Effector memory CD8-positive, alpha-beta T cell (primary cell): ENCODE measurements around the gene FAM200C.

ENCODE experiments used
- ATAC-seq: fragments of 150-1000 bp; cut with Tn5 transposase; replicated peaks from 2 replicates; pipeline ENCODE4 v1.10.0; 2021; ENCODE audit warnings: mild to moderate bottlenecking, moderate library complexity
- DNase-seq, 3 experiments: peaks; one replicate each; pipeline ENCODE4 v3.0.0; 2021
- H3K27ac Mint-ChIP-seq, 2 donors: one replicate each; pipeline ENCODE4 v1.8.0; 2022; ENCODE audit warnings: mild to moderate bottlenecking in 2 of 2, mixed read lengths in 2 of 2, moderate library complexity in 2 of 2
- H3K27me3 Mint-ChIP-seq, 2 donors: one replicate each; pipeline ENCODE4 v1.8.0; 2022; ENCODE audit warnings: mixed read lengths in 2 of 2
- H3K36me3 Mint-ChIP-seq: one replicate; pipeline ENCODE4 v1.8.0; 2022; ENCODE audit warnings: mild to moderate bottlenecking, moderate library complexity, mixed read lengths; ENCODE audit not compliant: insufficient read depth
- H3K4me1 Mint-ChIP-seq, 2 donors: one replicate each; pipeline ENCODE4 v1.8.0; 2022; ENCODE audit warnings: low read depth in 2 of 2, mixed read lengths in 2 of 2
- H3K4me3 Mint-ChIP-seq, 2 donors: one replicate each; pipeline ENCODE4 v1.8.0; 2022; ENCODE audit warnings: mild to moderate bottlenecking in 2 of 2, mixed read lengths in 2 of 2, moderate library complexity in 2 of 2
- H3K9me3 Mint-ChIP-seq, 2 donors: one replicate each; pipeline ENCODE4 v1.8.0; 2022; ENCODE audit warnings: mixed read lengths in 2 of 2

The FAM200C gene

DNA sequence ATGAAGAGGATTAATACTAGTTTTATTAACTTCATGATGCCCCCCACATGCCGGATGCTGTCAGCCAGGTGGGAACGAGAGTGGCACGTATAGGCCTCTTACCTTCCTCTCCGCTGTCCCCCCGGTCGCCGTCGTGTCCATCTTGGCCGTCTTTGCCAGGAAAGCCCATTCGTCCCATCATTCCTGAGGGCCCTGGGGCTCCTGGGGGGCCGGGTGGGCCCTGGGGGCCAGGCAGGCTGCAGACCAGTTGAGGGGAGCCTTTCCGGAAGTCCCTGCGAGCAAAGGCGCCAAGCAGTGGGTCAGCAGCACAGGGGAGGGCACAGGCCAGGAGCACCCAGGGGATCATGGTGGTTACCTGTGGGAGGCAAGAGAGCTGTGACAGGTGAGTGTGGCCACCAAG, 45.2 kb downstream of the FAM200C start:
- DNase-seq (no peak), ATAC-seq (no peak)
- no peaks in the 10 kb centered on the region for H3K9me3 Mint-ChIP-seq
- H3K4me1 Mint-ChIP-seq = no peaks in the 10 kb centered on the region
- H3K36me3 Mint-ChIP-seq = no peaks in the 10 kb centered on the region
- no peak overlapping the region for H3K27ac Mint-ChIP-seq
- H3K4me3 Mint-ChIP-seq = no peak overlapping the region
- peaks cover 13 to 17% of the 10 kb centered on the region in 2 donors for H3K27me3 Mint-ChIP-seq

DNA sequence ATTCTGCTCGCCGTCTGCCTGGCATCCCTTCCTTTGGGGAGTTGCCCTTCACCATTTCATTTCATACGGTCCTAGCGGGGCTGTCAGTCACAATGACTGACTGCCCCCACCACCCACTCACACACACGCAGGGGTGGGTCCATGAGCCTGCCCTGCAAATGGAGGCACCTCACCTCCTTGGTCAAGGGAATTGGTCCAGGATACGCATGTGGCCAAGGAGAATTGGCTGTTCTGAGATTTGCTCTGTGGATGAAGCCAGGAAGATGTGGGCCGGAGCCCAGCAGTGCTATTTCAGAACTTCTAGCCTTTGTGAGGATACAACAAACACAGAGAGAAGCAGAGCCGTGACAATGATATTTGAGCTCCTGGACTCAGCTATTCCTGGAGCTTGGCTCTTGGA, 46.5 kb downstream of the FAM200C start:
- Mint-ChIP-seq H3K9me3 (no peaks in the 10 kb centered on the region), H3K27ac (no peak overlapping the region), H3K4me1 (no peaks in the 10 kb centered on the region), H3K36me3 (no peaks in the 10 kb centered on the region), H3K27me3 (peaks cover 13 to 17% of the 10 kb centered on the region in 2 donors), H3K4me3 (no peak overlapping the region)
- DNase-seq (no peak), ATAC-seq (no peak)

DNA sequence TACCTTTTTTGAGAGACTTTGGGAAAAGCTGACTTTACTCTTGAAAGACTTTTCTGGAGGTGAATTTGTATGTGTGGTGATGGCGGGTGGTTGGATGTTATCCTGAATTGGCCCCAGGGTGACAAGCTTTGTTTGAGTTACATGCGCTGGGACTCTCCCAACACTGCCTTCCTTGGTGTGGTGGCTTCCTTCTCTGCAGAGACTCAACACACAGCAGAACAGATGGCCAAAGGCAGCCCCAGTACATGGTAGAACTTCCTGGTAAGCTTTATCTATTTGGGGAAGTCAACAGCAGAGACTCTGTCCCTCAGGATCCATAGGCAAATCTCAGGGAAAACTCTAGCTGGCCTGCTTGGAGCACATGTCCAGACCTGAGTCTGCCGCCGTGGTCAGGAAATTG, 47.5 kb downstream of the FAM200C start:
- H3K4me3 Mint-ChIP-seq = no peak overlapping the region
- H3K4me1 Mint-ChIP-seq = no peaks in the 10 kb centered on the region

DNA sequence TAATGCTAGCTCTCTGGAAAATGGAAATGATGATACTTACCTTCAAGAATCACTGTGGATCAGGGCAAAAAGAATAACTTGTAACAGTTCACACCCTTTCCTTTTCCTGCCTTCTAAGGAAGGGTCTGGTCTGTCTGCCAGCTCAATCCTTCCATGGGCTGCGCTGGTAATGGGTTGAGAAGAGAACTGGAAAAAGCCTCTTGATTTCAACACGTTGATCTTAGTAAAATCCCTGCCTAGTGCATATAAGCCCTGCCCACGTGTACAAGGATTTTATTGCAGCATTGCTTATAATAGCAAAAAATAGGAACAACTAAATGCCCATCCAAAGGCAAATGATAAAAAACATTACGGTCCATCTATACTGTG, 49.9 kb downstream of the FAM200C start:
- no peaks in the 10 kb centered on the region for H3K9me3 Mint-ChIP-seq
- H3K4me3 Mint-ChIP-seq = no peak overlapping the region
- no peaks in the 10 kb centered on the region for H3K4me1 Mint-ChIP-seq
- H3K27ac Mint-ChIP-seq = no peak overlapping the region
- ATAC-seq (no peak), DNase-seq (no peak)
- H3K27me3 Mint-ChIP-seq = peaks cover 0 to 6% of the 10 kb centered on the region in 2 donors
- no peaks in the 10 kb centered on the region for H3K36me3 Mint-ChIP-seq

More for the DNA sequence above, 47.5 kb downstream of the FAM200C start:
- DNase-seq (no peak), ATAC-seq (no peak)
- no peak overlapping the region for H3K27ac Mint-ChIP-seq
- H3K27me3 Mint-ChIP-seq = peaks cover 11 to 14% of the 10 kb centered on the region in 2 donors
- H3K9me3 Mint-ChIP-seq = no peaks in the 10 kb centered on the region
- H3K36me3 Mint-ChIP-seq = no peaks in the 10 kb centered on the region

DNA sequence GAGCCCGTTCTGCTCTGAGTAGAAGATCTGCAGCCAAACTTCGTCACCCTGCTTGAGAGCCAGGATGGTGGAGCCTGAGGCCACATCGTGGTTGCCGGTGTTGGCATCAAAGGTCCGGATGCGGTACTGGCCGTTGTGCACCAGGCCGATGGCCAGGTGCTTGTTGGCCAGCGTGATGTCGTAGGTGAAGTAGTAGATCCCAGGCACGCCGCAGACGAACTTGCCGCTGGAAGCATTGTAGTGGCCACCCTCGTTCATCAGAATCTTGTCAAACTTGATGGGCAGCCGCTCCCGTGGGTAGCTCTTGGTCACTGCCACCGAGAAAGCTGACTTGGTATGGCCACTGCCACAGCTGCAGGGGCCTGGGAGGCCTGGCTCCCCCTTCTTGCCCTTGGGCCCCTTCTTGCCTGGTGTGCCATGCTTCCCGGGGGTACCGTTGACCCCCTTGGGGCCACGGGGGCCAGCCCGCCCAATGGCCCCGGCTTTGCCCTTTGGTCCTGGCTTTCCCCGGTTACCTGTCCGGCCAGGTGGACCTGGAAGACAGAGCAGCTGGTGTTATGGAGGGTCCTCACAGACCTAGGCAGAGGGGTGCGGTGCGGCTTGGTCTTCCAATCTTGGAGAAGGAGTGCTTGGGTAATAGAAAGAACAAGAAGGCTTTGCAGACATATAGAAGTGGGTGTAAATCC, 50.5 kb downstream of the FAM200C start:
- no peaks in the 10 kb centered on the region for H3K36me3 Mint-ChIP-seq
- no peak for DNase-seq
- no peaks in the 10 kb centered on the region for H3K9me3 Mint-ChIP-seq
- no peak for ATAC-seq
- H3K27me3 Mint-ChIP-seq = peaks cover 0 to 6% of the 10 kb centered on the region in 2 donors
- H3K27ac Mint-ChIP-seq = no peak overlapping the region
- no peaks in the 10 kb centered on the region for H3K4me1 Mint-ChIP-seq
- no peak overlapping the region for H3K4me3 Mint-ChIP-seq

DNA sequence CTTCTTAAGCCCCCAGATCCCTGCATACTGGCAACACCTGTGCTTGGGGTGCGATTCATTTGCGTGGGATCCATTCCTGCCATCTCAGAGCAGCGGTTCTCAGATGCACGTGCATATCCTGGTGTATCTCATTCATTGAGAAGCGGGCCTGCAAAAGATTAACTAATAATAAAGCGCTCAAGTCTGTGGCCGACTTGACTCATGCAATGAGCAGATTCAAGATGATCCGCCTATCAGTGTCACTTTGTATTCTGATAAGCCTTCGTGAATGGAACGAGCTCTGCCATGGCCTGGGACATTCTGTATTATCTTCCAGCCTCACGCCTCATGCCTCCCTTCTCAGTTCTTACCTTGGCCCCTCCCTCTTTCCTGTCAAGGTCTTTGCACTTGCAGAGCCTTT, 51.8 kb downstream of the FAM200C start:
- Mint-ChIP-seq H3K9me3 (no peaks in the 10 kb centered on the region), H3K36me3 (no peaks in the 10 kb centered on the region), H3K27me3 (peaks cover 6 to 7% of the 10 kb centered on the region in 2 donors), H3K4me3 (no peak overlapping the region), H3K4me1 (peaks cover 0 to 1% of the 10 kb centered on the region in 2 donors), H3K27ac (no peak overlapping the region)
- DNase-seq (no peak), ATAC-seq (no peak)

DNA sequence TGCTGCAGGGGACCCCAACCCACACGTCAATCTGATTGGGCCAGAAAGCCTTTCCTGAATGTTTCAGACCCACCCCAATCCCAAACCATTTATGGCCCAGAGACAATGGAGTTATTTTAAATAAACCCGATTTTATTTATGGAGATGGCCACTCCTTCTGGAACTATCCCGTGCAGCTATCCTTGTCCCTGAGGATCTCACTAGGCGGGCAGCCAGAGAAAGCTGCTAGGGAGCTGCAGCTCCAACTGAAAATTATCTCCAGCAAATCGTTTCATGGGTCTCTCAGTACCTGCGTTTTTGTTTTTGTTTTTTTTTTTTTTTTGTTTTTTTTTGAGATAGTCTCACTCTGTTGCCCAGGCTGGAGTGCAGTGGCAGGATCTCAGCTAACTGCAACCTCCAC, 52.4 kb downstream of the FAM200C start:
- Mint-ChIP-seq H3K27me3 (peaks cover 4 to 7% of the 10 kb centered on the region in 2 donors), H3K27ac (no peak overlapping the region), H3K4me3 (no peak overlapping the region), H3K4me1 (peaks cover 0 to 1% of the 10 kb centered on the region in 2 donors), H3K9me3 (no peaks in the 10 kb centered on the region), H3K36me3 (no peaks in the 10 kb centered on the region)
- no peak for DNase-seq
- ATAC-seq = no peak
